Measurements from ENCODE around the gene PLA2G4B. TPM values are rescaled to one million over a fixed set of nuclear protein-coding genes. Genes with fewer than 3 reads are reported as not detected.

Gene PLA2G4B
- total RNA-seq, 2 donors from 2014 or later: 6.9 to 10.1 TPM

DNA sequence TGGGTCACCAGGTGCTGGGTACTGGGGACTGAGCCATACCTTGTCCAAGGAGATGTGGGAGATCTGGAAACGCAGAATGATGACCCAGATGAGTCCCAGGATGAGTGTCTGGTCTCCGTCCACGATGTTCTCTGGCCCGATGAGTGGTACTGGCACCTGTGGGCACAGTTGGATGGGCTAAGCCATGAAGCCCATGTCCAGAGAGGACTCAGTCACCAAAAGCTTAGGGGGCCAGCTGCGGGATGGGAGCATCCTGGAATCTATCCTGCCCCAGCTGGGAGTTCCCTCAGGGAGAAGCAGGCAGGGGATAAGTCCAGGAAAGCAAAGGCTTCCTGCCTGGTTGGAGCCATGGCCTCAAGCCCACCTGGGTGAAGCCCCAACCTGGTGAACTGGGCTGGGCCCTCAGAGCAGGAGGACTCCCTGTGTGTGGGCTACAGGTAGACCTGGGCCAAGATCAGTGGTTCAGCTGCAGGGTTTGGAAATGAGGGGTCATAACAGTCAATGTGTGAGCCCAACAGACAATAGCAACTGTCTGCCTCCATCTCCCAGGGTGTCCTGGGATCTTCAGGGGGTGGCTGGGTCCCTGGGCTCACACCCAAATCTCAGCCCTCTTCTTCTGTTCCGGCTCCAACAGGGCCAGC is 51.5 kb downstream of the PLA2G4B start:
- peaks cover 25% of the 10 kb centered on the region for H3K4me1 Mint-ChIP-seq
- no peaks in the 10 kb centered on the region for H3K36me3 Mint-ChIP-seq (ENCODE audit: low read depth)
- no peaks in the 10 kb centered on the region for H3K9me3 ChIP-seq (ENCODE audit: control insufficient read depth, low read length)

DNA sequence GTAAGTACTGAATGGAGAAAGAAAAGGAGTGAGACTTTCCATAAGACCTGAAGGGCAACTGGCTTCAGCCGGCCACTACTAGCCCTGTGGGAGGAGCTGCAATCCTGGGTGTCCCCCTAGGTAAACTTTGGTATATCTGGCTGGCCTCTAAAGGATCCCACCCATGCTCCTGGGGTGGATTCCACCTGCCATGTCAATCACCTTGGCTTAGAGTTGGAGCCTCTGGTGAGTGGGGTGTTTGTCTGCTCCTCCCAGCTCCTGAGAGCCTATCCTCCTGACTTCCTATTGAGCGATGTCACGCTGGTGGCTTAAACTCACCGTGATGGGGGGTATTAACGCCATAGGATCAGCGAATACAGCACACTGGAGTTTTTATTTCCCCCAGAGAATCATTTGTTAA is 52.6 kb downstream of the PLA2G4B start:
- no peak for DNase-seq
- WGBS, 2 experiments (ENCODE audit: insufficient coverage in 1 of 2, insufficient read length in 1 of 2): 74 to 78% methylated on average over 6 of the region's 6 CpGs

More for the DNA sequence above, 51.5 kb downstream of the PLA2G4B start:
- Histone ChIP-seq H3K4me3 (ENCODE audit: low read length) (no peak overlapping the region), H3K36me3 (ENCODE audit: control insufficient read depth, insufficient read depth, low read length) (no peaks in the 10 kb centered on the region), H3K27ac (ENCODE audit: low read depth, low read length) (no peak overlapping the region), H3K27me3 (ENCODE audit: control insufficient read depth, insufficient read depth, low read length, poor library complexity, severe bottlenecking) (no peaks in the 10 kb centered on the region), H3K4me1 (ENCODE audit: control insufficient read depth, insufficient read depth, low read length) (peaks cover 18% of the 10 kb centered on the region), H3K9ac (ENCODE audit: extremely low read depth, low read length, poor library complexity, severe bottlenecking) (no peak overlapping the region)
- TF ChIP-seq, protein P1, sequence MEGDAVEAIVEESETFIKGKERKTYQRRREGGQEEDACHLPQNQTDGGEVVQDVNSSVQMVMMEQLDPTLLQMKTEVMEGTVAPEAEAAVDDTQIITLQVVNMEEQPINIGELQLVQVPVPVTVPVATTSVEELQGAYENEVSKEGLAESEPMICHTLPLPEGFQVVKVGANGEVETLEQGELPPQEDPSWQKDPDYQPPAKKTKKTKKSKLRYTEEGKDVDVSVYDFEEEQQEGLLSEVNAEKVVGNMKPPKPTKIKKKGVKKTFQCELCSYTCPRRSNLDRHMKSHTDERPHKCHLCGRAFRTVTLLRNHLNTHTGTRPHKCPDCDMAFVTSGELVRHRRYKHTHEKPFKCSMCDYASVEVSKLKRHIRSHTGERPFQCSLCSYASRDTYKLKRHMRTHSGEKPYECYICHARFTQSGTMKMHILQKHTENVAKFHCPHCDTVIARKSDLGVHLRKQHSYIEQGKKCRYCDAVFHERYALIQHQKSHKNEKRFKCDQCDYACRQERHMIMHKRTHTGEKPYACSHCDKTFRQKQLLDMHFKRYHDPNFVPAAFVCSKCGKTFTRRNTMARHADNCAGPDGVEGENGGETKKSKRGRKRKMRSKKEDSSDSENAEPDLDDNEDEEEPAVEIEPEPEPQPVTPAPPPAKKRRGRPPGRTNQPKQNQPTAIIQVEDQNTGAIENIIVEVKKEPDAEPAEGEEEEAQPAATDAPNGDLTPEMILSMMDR (conservative IDR thresholded peaks at IDR 0.05): no peak
- Mint-ChIP-seq H3K27me3 (ENCODE audit: insufficient read depth) (no peaks in the 10 kb centered on the region), H3K27ac (no peak overlapping the region), H3K4me3 (no peak overlapping the region), H3K9me3 (no peaks in the 10 kb centered on the region)
- DNase-seq: no peak
- WGBS, 2 experiments (ENCODE audit: insufficient coverage in 1 of 2, insufficient read length in 1 of 2): 94 to 96% methylated on average over 6 of the region's 6 CpGs

DNA sequence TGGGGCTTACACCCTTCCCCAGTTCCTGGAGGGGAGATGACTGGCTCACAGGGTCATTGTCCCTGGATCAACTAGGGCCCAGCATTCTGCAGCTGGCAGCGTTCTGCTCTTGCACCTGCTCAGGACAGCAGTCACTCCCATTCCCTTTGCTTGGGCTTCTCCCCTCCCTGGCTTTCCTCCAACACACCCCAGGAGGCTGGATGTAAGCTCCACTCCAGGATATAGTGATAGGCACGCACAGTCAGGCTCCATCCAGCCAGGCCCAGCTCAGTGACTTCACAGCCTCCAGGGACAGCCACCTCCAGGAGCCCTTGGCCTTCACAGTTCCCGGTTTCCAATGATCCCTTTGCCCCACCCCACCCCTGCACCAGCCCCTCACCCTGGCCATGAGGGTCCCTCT is 53.3 kb downstream of the PLA2G4B start:
- WGBS, 2 experiments (ENCODE audit: insufficient coverage in 1 of 2, insufficient read length in 1 of 2): 83 to 90% methylated on average over 3 of the region's 3 CpGs
- no peaks in the 10 kb centered on the region for H3K9me3 Mint-ChIP-seq
- H3K27ac ChIP-seq (ENCODE audit: low read depth, low read length): no peak overlapping the region
- no peak overlapping the region for H3K4me3 Mint-ChIP-seq
- no peaks in the 10 kb centered on the region for H3K27me3 ChIP-seq (ENCODE audit: control insufficient read depth, insufficient read depth, low read length, poor library complexity, severe bottlenecking)
- TF ChIP-seq, protein P1 (conservative IDR thresholded peaks at IDR 0.05): no peak
- H3K9me3 ChIP-seq (ENCODE audit: control insufficient read depth, low read length): no peaks in the 10 kb centered on the region
- no peaks in the 10 kb centered on the region for H3K36me3 Mint-ChIP-seq (ENCODE audit: low read depth)
- H3K4me3 ChIP-seq (ENCODE audit: low read length): no peak overlapping the region
- H3K27ac Mint-ChIP-seq: no peak overlapping the region
- H3K4me1 Mint-ChIP-seq: peaks cover 28% of the 10 kb centered on the region
- H3K27me3 Mint-ChIP-seq (ENCODE audit: insufficient read depth): no peaks in the 10 kb centered on the region
- no peak for DNase-seq
- no peak overlapping the region for H3K9ac ChIP-seq (ENCODE audit: extremely low read depth, low read length, poor library complexity, severe bottlenecking)
- no peaks in the 10 kb centered on the region for H3K36me3 ChIP-seq (ENCODE audit: control insufficient read depth, insufficient read depth, low read length)
- H3K4me1 ChIP-seq (ENCODE audit: control insufficient read depth, insufficient read depth, low read length): peaks cover 18% of the 10 kb centered on the region

More for the DNA sequence above, 52.6 kb downstream of the PLA2G4B start:
- Mint-ChIP-seq H3K36me3 (ENCODE audit: low read depth) (no peaks in the 10 kb centered on the region), H3K4me1 (peaks cover 28% of the 10 kb centered on the region), H3K4me3 (peak overlapping the region; percentile 3), H3K9me3 (no peaks in the 10 kb centered on the region), H3K27me3 (ENCODE audit: insufficient read depth) (no peaks in the 10 kb centered on the region), H3K27ac (peak overlapping the region; percentile 79)
- Histone ChIP-seq H3K27ac (ENCODE audit: low read depth, low read length) (no peak overlapping the region), H3K9ac (ENCODE audit: extremely low read depth, low read length, poor library complexity, severe bottlenecking) (no peak overlapping the region), H3K36me3 (ENCODE audit: control insufficient read depth, insufficient read depth, low read length) (no peaks in the 10 kb centered on the region), H3K4me1 (ENCODE audit: control insufficient read depth, insufficient read depth, low read length) (peaks cover 18% of the 10 kb centered on the region), H3K9me3 (ENCODE audit: control insufficient read depth, low read length) (no peaks in the 10 kb centered on the region), H3K4me3 (ENCODE audit: low read length) (no peak overlapping the region), H3K27me3 (ENCODE audit: control insufficient read depth, insufficient read depth, low read length, poor library complexity, severe bottlenecking) (no peaks in the 10 kb centered on the region)
- TF ChIP-seq, protein P1 (conservative IDR thresholded peaks at IDR 0.05): no peak
